ENCODE measurements around the gene KDM2B.
"Not testable (repeated sequence)": the region's sequence is repeated elsewhere in the genome, so short reads cannot be mapped to it uniquely, and the experiment has no call there.

Gene KDM2B

GRCh38 chr12:121507984-121508383, 72.8 kb downstream of the KDM2B start:
- in situ Hi-C loops (cut with MboI; ENCODE audit: low sequenced_read_pairs), result no loop called here

GRCh38 chr12:121507245-121507644, 73.6 kb downstream of the KDM2B start:
- in situ Hi-C loops (cut with MboI; ENCODE audit: low sequenced_read_pairs), result no loop called here

GRCh38 chr12:121505513-121505912, 75.3 kb downstream of the KDM2B start:
- in situ Hi-C loops (cut with MboI; ENCODE audit: low sequenced_read_pairs), result no loop called here

GRCh38 chr12:121504505-121504904, 76.3 kb downstream of the KDM2B start:
- in situ Hi-C loops (cut with MboI; ENCODE audit: low sequenced_read_pairs), result no loop called here

- in situ Hi-C loops (cut with MboI; ENCODE audit: low sequenced_read_pairs), result no loop called here
These were observed 77.4 kb downstream of the KDM2B start for GRCh38 chr12:121503395-121503794.

- in situ Hi-C loops (cut with MboI; ENCODE audit: low sequenced_read_pairs), result no loop called here
These were observed 78.9 kb downstream of the KDM2B start for GRCh38 chr12:121501946-121502345.

GRCh38 chr12:121499929-121500793, 80.7 kb downstream of the KDM2B start:
- in situ Hi-C loops (cut with MboI; ENCODE audit: low sequenced_read_pairs), result no loop called here

- in situ Hi-C loops (cut with MboI; ENCODE audit: low sequenced_read_pairs), result no loop called here
These were observed 85.1 kb downstream of the KDM2B start for GRCh38 chr12:121495746-121496145.

GRCh38 chr12:121494093-121494787, 86.6 kb downstream of the KDM2B start:
- in situ Hi-C loops (cut with MboI; ENCODE audit: low sequenced_read_pairs), result no loop called here

GRCh38 chr12:121490401-121491281, 90.2 kb downstream of the KDM2B start:
- in situ Hi-C loops (cut with MboI; ENCODE audit: low sequenced_read_pairs), result no loop called here

- in situ Hi-C loops (cut with MboI; ENCODE audit: low sequenced_read_pairs), result no loop called here
These were observed 90.9 kb downstream of the KDM2B start for GRCh38 chr12:121489874-121490273.

GRCh38 chr12:121484967-121485366, 95.9 kb downstream of the KDM2B start:
- in situ Hi-C loops (cut with MboI; ENCODE audit: low sequenced_read_pairs), result no loop called here

- in situ Hi-C loops (cut with MboI; ENCODE audit: low sequenced_read_pairs), result not testable (repeated sequence)
These were observed 96.3 kb downstream of the KDM2B start for GRCh38 chr12:121484564-121484963.

- in situ Hi-C loops (cut with MboI; ENCODE audit: low sequenced_read_pairs), result no loop called here
These were observed 96.9 kb downstream of the KDM2B start for GRCh38 chr12:121483949-121484348.

- in situ Hi-C loops (cut with MboI; ENCODE audit: low sequenced_read_pairs), result no loop called here
These were observed 104.3 kb downstream of the KDM2B start for GRCh38 chr12:121476477-121476876.

GRCh38 chr12:121475279-121475678, 105.5 kb downstream of the KDM2B start:
- in situ Hi-C loops (cut with MboI; ENCODE audit: low sequenced_read_pairs), result no loop called here

- in situ Hi-C loops (cut with MboI; ENCODE audit: low sequenced_read_pairs), result no loop called here
These were observed 108.5 kb downstream of the KDM2B start for GRCh38 chr12:121472150-121472905.

GRCh38 chr12:121470751-121471150, 110.1 kb downstream of the KDM2B start:
- in situ Hi-C loops (cut with MboI; ENCODE audit: low sequenced_read_pairs), result no loop called here

- in situ Hi-C loops (cut with MboI; ENCODE audit: low sequenced_read_pairs), result no loop called here
These were observed 112.4 kb downstream of the KDM2B start for GRCh38 chr12:121468499-121468801.

- in situ Hi-C loops (cut with MboI; ENCODE audit: low sequenced_read_pairs), result no loop called here
These were observed 113.0 kb downstream of the KDM2B start for GRCh38 chr12:121467638-121468498.

All from HL-60/S4 treated with retinoic acid at 250 ng/mL for 4 days and 3 days (cell line).